Ovary (tissue), 9 donors: ENCODE measurements around the gene CELA3B. TPM values are rescaled to one million over a fixed set of nuclear protein-coding genes. Genes with fewer than 3 reads are reported as not detected.

Experiments
- DNase-seq, 5 donors: peaks; one replicate each; pipeline ENCODE4 v3.0.0-alpha.2; 2019 to 2020
- H3K27ac ChIP-seq, 2 donors: fragments of 200-600 bp; one replicate each; pipeline versions ENCODE4 v1.5.1 to v1.8.0; 2019 to 2022
- H3K27me3 ChIP-seq: fragments of 200-600 bp; one replicate; pipeline ENCODE4 v1.8.0; 2022
- H3K36me3 ChIP-seq: fragments of 200-600 bp; sonication (generic); one replicate; pipeline ENCODE4 v1.5.1; 2019
- H3K4me1 ChIP-seq: one replicate; pipeline ENCODE4 v1.8.1; 2013; ENCODE audit warnings: mild to moderate bottlenecking, moderate library complexity; ENCODE audit not compliant: insufficient read depth
- H3K4me3 ChIP-seq: fragments of 200-600 bp; sonication (generic); one replicate; pipeline ENCODE4 v1.5.1; 2017
- H3K9me3 ChIP-seq, 2 donors: fragments of 200-600 bp in 1 of 2; sonication (generic) in 1 of 2; one replicate each; pipeline versions ENCODE4 v1.5.1 to v1.8.1; 2013 to 2019; ENCODE audit warnings: mild to moderate bottlenecking in 1 of 2, moderate library complexity in 1 of 2
- EP300 ChIP-seq: sonication (generic); formaldehyde crosslinking; IDR thresholded peaks from one replicate; pipeline ENCODE4 v1.6.1; 2017; ENCODE audit warnings: antibody characterized with exemption
- POLR2A ChIP-seq: fragments of 450-650 bp; IDR thresholded peaks from one replicate; pipeline ENCODE4 v1.6.1; 2017; ENCODE audit warnings: antibody characterized with exemption, mild to moderate bottlenecking, moderate library complexity
- WGBS, 3 donors: extraction: QIAGEN DNeasy Blood & Tissue Kit in 1 of 3; methylation state at CpG; one replicate each; pipeline versions ENCODE4 v1.1.5 to v1.1.7; 2013 to 2017; 5-methylcytosine and 5-hydroxymethylcytosine counted together
- intact Hi-C, 4 donors: fragments of 100-400 bp; cut with DNase I; formaldehyde crosslinking; loops; one replicate each; pipeline versions ENCODE4 v1.11.0 to v1.15.1; 2022 to 2023
- polyA plus RNA-seq, 2 donors: library from polyadenylated mRNA; stranded (reverse); fragments of 200-250 nt in 1 of 2; fragments of 350-450 nt in 1 of 2; fragmentation: Illumina TruSeq in 1 of 2; extraction: RNeasy Lipid Tissue Mini Kit (QIAGEN cat#74804) in 1 of 2; gene quantifications; one replicate each; pipeline ENCODE4 v1.2.3, GENCODE V29; 2013 to 2014
- total RNA-seq, 7 donors: library from RNA; depleted of rRNA in 2 of 7; stranded (reverse); fragments of >200 nt in 2 of 7; fragmentation: NEBNext Ultra II Directional in 3 of 7; extraction: Animal tissue kit (Norgen Biotek cat#: 25700) in 3 of 7; gene quantifications; one replicate each; pipeline versions ENCODE4 v1.1.0 to v1.2.4, GENCODE V29; 2016 to 2023
- TF ChIP-seq, protein P1 (sequence below), 3 donors: fragments of 450-650 bp in 2 of 3; fragments of 200-600 bp in 1 of 3; IDR thresholded peaks; one replicate each; pipeline versions ENCODE4 v1.5.1 to v1.8.0; 2016 to 2022; ENCODE audit warnings: antibody characterized with exemption in 3 of 3, mild to moderate bottlenecking in 1 of 3
- donor health status: DM: no; HTN: no; CAD: no; lungs with moderate emphysema.
- donor health status: DM: no; HTN: no; CAD: no.
- donor health status: Bipolar disorder and iron deficiency.
- donor health status: DM: yes; HTN: yes; CAD: no.
- donor health status: DM: no; HTN: no; CAD: no.
- donor health status: DM: yes; HTN: yes; CAD: no.

CELA3B gene
- total and polyA plus RNA-seq, 9 donors: 2.6 to 19.2 (median 15.4) TPM; not detected in 6

DNA sequence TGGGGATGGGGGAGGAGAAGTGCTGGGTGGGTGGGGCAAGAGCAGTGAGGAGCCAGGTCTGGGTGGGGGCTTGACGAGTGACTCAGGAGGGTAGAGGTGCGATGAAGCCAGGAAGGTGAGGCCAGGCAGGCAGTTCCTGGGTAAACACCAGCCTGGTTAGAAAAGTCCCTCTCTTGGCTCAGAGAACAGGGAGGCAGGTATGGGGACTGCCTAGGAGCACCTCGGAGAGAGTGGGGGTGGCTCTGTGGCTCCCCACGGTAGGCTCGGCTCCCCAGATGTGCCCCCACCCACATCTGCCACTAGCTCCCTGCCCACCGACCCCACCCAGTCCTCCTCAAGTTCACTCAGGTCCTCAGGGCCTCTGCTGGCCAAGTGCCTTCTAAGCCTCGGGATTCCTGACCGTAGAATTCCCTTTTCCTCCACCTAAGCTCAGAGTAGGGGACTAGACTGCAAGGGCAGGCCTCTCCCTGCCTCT, 40.9 kb upstream of the CELA3B start:
- Histone ChIP-seq H3K27me3 (no peaks in the 10 kb centered on the region), H3K4me3 (peak overlapping the region; percentile 76), H3K9me3 (no peaks in the 10 kb centered on the region), H3K36me3 (no peaks in the 10 kb centered on the region), H3K27ac (peak overlapping the region in 1 of 2 donors; percentile 58), H3K4me1 (peaks cover 30% of the 10 kb centered on the region)
- DNase-seq: peak in 1 of 5 donors; percentile 46
- intact Hi-C loops: no loop called here
- 12 to 16% (median 14%) methylated on average over 8 of the region's 8 CpGs for WGBS, 3 donors
- TF ChIP-seq EP300 (no peak), POLR2A (no peak)
- TF ChIP-seq, protein P1, sequence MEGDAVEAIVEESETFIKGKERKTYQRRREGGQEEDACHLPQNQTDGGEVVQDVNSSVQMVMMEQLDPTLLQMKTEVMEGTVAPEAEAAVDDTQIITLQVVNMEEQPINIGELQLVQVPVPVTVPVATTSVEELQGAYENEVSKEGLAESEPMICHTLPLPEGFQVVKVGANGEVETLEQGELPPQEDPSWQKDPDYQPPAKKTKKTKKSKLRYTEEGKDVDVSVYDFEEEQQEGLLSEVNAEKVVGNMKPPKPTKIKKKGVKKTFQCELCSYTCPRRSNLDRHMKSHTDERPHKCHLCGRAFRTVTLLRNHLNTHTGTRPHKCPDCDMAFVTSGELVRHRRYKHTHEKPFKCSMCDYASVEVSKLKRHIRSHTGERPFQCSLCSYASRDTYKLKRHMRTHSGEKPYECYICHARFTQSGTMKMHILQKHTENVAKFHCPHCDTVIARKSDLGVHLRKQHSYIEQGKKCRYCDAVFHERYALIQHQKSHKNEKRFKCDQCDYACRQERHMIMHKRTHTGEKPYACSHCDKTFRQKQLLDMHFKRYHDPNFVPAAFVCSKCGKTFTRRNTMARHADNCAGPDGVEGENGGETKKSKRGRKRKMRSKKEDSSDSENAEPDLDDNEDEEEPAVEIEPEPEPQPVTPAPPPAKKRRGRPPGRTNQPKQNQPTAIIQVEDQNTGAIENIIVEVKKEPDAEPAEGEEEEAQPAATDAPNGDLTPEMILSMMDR (IDR thresholded peaks at IDR 0.05): no peak

DNA sequence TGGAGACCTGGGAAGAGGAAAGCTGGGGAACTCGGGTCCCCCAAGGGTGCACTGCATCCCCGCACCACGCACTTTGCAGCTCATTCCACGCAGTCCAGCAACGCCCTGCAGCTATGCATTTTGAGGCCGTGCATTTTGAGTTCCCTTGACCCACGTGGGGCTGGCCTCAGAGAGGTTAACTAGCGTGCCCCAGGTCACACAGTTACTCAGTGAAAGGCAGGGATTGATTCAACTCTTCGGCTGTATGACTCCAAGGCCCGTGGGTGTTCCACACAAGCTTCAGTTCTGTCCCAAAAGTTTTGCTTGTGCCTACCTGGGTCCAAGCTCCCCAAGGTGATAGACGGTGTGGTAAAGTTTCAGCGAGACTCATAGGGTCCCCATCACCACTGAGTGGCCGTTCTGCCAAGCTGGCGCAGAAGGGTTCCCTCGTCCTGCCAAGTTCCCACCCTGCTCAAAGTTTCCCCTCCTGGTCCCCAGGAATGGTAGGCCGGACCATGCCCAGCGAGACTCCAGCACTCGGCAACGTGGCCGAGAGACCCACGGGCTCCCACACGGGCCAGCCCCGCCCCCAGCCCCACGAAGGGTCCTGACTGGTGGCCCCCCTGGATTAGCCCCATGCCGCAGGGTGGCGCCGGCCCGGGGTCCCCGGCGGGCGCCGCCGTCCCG, 40.3 kb upstream of the CELA3B start:
- Histone ChIP-seq H3K9me3 (no peaks in the 10 kb centered on the region), H3K27me3 (no peaks in the 10 kb centered on the region), H3K4me3 (peak overlapping the region; percentile 76), H3K4me1 (peaks cover 26% of the 10 kb centered on the region), H3K36me3 (no peaks in the 10 kb centered on the region), H3K27ac (peak overlapping the region; percentile 16 to 58)
- peak in 4 of 5 donors; percentile 43 to 72 (median 66) for DNase-seq
- TF ChIP-seq POLR2A (no peak), EP300 (no peak)
- TF ChIP-seq, protein P1 (IDR thresholded peaks at IDR 0.05): no peak
- intact Hi-C loops: no loop called here
- WGBS, 3 donors: 1 to 2% (median 2%) methylated on average over 21 to 34 of the region's 34 CpGs

DNA sequence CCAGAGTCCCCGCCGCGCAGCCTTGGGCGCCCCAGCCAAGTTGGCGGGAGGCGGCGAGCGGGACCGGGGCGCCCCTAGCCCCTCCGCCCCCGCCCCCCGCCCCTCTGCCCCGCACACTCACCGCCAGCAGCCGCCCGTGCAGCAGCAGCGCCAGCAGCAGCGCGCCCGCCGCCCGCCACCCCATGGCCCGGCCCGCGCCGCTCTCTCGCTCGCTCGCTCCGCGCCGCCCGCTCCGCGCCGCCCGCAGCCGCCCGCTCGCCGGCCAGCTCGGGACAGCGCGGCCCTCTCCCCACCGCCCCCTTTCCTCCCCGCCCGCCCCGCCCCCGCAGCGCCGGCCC, 39.8 kb upstream of the CELA3B start, which contains the start of gene HSPG2:
Gene HSPG2 (minus strand): TSS at position 277 of the 338 bp plus-strand sequence. CDS start 93 bp downstream, at position 184.
- peak within 1 kb of the TSS; percentile 76 for H3K4me3 ChIP-seq
- no peak for DNase-seq
- peaks cover 22% of the 10 kb centered on the region for H3K4me1 ChIP-seq
- H3K36me3 ChIP-seq: no peaks in the 10 kb centered on the region
- 0% methylated on average over 7 to 52 of the region's 52 CpGs for WGBS, 3 donors
- intact Hi-C loops: no loop called here
- H3K27me3 ChIP-seq: no peaks in the 10 kb centered on the region
- H3K27ac ChIP-seq: peak within 1 kb of the TSS; percentile 53 to 73
- no peaks in the 10 kb centered on the region for H3K9me3 ChIP-seq
- TF ChIP-seq, protein P1 (IDR thresholded peaks at IDR 0.05): no peak
- no peak for TF ChIP-seq POLR2A
- TF ChIP-seq EP300: no peak

DNA sequence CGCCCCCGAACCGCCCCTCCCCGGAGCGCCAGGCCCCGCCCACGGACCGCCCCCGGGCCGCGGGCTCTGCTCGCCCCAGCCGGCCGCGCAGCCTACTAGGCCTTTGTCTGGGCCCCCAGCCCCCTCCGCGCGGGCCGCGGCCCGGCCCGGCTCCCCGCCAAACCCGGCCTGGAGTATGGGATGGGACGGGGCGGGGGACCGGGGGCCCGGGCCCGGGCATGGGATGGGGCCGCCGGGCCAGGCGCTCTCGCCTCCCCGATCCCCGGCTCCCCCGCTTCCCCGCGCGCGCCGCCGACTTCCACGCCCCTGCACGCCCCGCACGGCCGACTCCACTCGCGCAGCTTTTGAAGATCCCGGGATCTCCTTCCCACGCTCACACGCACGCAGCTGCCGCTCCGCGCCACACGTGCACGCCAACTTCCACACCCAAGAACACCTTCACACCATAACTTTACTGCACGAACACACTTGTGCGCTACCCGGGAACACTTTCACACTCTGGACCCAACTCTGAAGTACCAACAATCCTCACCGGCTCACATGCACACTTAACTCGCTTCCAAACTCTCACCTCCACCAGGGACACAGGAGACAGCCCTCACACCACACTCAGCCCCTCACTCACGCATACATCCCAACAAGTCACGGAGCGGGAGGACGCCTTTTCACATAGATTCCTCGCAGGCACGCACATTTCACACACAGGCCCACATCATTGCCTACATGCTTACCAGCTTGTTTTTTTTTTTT, 39.3 kb upstream of the CELA3B start:
- Histone ChIP-seq H3K4me1 (peaks cover 19% of the 10 kb centered on the region), H3K4me3 (peak overlapping the region; percentile 42), H3K9me3 (no peaks in the 10 kb centered on the region), H3K36me3 (no peaks in the 10 kb centered on the region), H3K27me3 (no peaks in the 10 kb centered on the region), H3K27ac (peak overlapping the region; percentile 53 to 73)
- peak; percentile 86 to 93 (median 93) for DNase-seq
- 7 to 14% (median 12%) methylated on average over 41 to 68 of the region's 69 CpGs for WGBS, 3 donors
- TF ChIP-seq EP300 (no peak), POLR2A (peak; percentile 38)
- TF ChIP-seq, protein P1 (IDR thresholded peaks at IDR 0.05): no peak
- intact Hi-C loops: no loop called here
